Gastroesophageal sphincter (tissue), 3 donors: Measurements from ENCODE around the gene ATP8B3.

Experiments
- EP300 ChIP-seq: sonication (generic); formaldehyde crosslinking; IDR thresholded peaks from one replicate; pipeline ENCODE4 v1.6.1; 2017; ENCODE audit warnings: antibody characterized with exemption, mild to moderate bottlenecking
- POLR2A ChIP-seq, 2 donors: fragments of 450-650 bp; IDR thresholded peaks; one replicate each; pipeline ENCODE4 v1.6.1; 2017; ENCODE audit warnings: antibody characterized with exemption in 2 of 2, mild to moderate bottlenecking in 2 of 2, moderate library complexity in 1 of 2
- POLR2AphosphoS5 ChIP-seq: sonication (generic); formaldehyde crosslinking; IDR thresholded peaks from one replicate; pipeline ENCODE4 v1.6.1; 2017; ENCODE audit warnings: antibody characterized with exemption
- TF ChIP-seq, protein P1 (sequence below), 4 experiments: fragments of 200-600 bp in 2 of 4; fragments of 450-650 bp in 2 of 4; sonication (generic) in 1 of 4; IDR thresholded peaks; one replicate each; pipeline ENCODE4 v1.5.1; 2017 to 2019; ENCODE audit warnings: antibody characterized with exemption in 4 of 4, mild to moderate bottlenecking in 2 of 4, moderate library complexity in 2 of 4

DNA sequence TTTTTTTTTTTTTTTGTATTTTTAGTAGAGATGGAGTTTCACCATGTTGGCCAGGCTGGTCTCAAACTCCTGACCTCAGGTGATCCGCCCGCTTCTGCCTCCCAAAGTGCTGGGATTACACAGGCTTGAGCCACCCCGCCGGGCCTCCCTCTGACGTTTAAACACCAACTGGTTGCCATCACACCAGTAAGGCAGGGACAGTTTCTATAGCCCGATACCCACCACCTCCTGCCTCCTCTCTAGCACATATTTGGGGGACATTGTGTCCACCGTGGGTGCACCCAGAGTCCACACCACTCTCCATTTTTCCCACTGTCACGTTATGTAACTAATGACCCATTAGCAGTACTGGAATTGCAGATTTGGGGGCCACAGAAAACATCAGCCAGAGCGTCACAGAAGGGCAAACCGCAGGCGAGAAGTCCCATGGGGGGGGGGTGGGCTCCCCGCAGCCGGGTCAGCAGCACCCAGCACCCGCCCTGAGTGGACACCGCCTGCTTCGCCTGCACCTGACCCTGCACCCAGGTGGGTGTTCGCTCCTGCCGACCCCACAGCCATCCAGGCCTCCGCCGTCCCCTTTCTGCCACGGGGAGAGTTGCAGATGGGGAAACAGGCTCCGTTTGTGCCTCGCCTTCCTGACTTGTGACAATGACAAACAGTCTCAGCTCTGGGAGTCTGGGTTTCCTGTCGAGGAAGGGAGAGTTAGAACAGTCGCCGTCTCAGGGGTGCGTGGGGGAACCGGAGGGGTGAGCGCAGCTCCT lies 55.2 kb downstream of the ATP8B3 start:
- TF ChIP-seq, protein P1, sequence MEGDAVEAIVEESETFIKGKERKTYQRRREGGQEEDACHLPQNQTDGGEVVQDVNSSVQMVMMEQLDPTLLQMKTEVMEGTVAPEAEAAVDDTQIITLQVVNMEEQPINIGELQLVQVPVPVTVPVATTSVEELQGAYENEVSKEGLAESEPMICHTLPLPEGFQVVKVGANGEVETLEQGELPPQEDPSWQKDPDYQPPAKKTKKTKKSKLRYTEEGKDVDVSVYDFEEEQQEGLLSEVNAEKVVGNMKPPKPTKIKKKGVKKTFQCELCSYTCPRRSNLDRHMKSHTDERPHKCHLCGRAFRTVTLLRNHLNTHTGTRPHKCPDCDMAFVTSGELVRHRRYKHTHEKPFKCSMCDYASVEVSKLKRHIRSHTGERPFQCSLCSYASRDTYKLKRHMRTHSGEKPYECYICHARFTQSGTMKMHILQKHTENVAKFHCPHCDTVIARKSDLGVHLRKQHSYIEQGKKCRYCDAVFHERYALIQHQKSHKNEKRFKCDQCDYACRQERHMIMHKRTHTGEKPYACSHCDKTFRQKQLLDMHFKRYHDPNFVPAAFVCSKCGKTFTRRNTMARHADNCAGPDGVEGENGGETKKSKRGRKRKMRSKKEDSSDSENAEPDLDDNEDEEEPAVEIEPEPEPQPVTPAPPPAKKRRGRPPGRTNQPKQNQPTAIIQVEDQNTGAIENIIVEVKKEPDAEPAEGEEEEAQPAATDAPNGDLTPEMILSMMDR (IDR thresholded peaks at IDR 0.05): no peak
- TF ChIP-seq POLR2A (IDR thresholded peaks at IDR 0.05) (no peak), POLR2AphosphoS5 (no peak), EP300 (no peak)
